ENCODE results near the gene PAX1. TPM values are rescaled to one million over a fixed set of nuclear protein-coding genes. Genes with fewer than 3 reads are reported as not detected.
A peak's percentile ranks its signal among the peaks of the same experiment; 100 is the strongest.

The PAX1 gene
- polyA plus RNA-seq, 3 donors: not detected

DNA sequence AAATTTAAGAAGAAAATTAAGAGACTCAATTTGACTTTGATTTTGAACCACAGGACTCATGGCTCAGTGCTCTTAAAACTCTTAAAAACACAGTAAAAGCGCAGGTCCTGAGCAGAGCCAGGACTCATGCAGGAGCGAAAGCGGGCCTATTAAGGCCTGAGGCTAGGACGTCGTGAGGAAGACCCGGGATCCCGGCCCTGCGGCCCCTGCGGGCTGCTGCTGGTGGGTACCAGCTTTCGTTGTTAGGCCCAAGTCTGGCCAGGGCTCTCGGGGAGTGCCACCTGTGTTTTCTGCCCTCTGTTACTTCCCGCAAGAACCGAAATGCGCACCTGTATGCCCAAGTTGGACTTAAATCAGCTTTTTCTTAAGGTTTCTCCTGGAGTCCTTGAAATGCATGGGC is 3.4 kb upstream of the PAX1 start:
- no peak overlapping the region for H3K4me2 ChIP-seq (replicated peaks; ENCODE audit: extremely low read depth, low read length, poor library complexity, severe bottlenecking)
- no peaks in the 10 kb centered on the region for H4K20me1 ChIP-seq (ENCODE audit: insufficient read depth, low read length)
- H3K4me1 ChIP-seq (ENCODE audit: control insufficient read depth in 1 of 2, insufficient read depth in 2 of 2, low read length in 2 of 2): no peaks in the 10 kb centered on the region
- no peak overlapping the region for H3K9ac ChIP-seq (ENCODE audit: insufficient read depth, low read length, poor library complexity, severe bottlenecking)
- H3K27ac ChIP-seq (ENCODE audit: low read depth in 1 of 2, low read length in 2 of 2): no peak overlapping the region
- Mint-ChIP-seq H3K9me3 (peaks cover 0 to 13% (median 5%) of the 10 kb centered on the region in 7 donors), H3K27ac (no peak overlapping the region), H3K4me3 (peak overlapping the region in 1 of 2 donors; percentile 82), H3K4me1 (peaks cover 7% of the 10 kb centered on the region), H3K27me3 (ENCODE audit: low read depth in 3 of 3) (peaks cover 89 to 95% (median 91%) of the 10 kb centered on the region in 3 donors), H3K36me3 (peaks cover 2 to 3% of the 10 kb centered on the region in 2 donors)
- no peak for DNase-seq
- no peaks in the 10 kb centered on the region for H3K36me3 ChIP-seq (replicated peaks in 1 of 2; ENCODE audit: control insufficient read depth in 1 of 2, insufficient read depth in 2 of 2, low read length in 2 of 2)
- H2AFZ ChIP-seq (ENCODE audit: insufficient read depth, low read depth, low read length, poor library complexity, severe bottlenecking): no peak overlapping the region
- TF ChIP-seq, protein P1, sequence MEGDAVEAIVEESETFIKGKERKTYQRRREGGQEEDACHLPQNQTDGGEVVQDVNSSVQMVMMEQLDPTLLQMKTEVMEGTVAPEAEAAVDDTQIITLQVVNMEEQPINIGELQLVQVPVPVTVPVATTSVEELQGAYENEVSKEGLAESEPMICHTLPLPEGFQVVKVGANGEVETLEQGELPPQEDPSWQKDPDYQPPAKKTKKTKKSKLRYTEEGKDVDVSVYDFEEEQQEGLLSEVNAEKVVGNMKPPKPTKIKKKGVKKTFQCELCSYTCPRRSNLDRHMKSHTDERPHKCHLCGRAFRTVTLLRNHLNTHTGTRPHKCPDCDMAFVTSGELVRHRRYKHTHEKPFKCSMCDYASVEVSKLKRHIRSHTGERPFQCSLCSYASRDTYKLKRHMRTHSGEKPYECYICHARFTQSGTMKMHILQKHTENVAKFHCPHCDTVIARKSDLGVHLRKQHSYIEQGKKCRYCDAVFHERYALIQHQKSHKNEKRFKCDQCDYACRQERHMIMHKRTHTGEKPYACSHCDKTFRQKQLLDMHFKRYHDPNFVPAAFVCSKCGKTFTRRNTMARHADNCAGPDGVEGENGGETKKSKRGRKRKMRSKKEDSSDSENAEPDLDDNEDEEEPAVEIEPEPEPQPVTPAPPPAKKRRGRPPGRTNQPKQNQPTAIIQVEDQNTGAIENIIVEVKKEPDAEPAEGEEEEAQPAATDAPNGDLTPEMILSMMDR (IDR thresholded peaks at IDR 0.05): no peak
- H3K4me3 ChIP-seq (replicated peaks in 1 of 3; ENCODE audit: low read depth in 2 of 3, low read length in 3 of 3): no peak overlapping the region
- H3K27me3 ChIP-seq (ENCODE audit: control insufficient read depth in 2 of 2, insufficient read depth in 2 of 2, low read length in 2 of 2): peaks cover 67 to 95% of the 10 kb centered on the region in 2 donors
- H3K79me2 ChIP-seq (ENCODE audit: insufficient read depth, low read length): no peaks in the 10 kb centered on the region
- peaks cover 0 to 56% of the 10 kb centered on the region in 2 donors for H3K9me3 ChIP-seq (replicated peaks in 1 of 2; ENCODE audit: control insufficient read depth in 1 of 2, insufficient read depth in 1 of 2, low read length in 2 of 2)
- WGBS (ENCODE audit: insufficient coverage): 21% methylated on average over 14 of the region's 14 CpGs
- intact Hi-C loops (cut with micrococcal nuclease): no loop called here

DNA sequence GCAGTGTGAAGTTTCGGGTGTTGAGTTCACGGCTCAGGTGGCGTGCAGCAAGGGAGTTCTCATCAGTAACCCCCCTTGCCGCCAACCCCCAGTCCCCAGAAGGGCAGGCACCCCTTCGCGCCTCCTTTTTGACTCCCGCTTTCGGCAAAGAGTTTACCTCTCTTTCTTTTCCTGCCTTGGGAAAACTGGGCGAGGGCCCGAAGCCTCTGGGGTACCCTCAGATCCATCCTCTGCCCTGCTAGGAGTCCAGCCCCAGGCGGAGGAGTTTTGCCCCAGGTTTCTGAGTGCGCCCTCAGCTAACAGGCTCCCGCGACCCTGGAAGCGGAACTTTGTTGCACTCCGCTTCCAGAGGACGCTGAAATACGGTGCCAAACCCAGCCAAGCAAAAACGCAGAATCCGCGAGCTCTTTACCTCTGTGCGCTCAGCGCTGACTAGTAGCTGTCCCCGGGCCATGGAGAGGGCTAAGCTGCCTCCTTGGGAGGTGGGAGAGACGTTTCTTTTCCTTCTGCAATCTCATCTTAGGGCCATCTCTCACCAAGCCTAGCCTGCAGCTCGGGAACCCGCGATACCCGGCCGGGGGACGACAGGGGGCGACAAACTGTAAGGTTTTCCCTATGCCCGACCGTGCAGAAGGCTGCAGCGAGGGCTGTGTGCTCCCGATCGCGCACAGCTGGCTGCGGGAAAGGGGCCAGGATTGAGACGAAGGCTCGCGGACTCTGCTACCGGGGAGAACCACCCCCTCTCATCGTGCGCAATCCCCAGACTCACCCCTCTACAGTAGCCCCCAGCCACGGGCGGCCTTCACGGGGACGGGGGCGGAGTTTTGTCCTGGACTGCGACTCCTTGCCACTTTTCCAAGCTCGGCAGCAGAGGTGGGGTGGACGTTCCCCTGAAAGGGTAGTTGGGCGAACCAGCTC is 2.7 kb upstream of the PAX1 start:
- H3K4me3 ChIP-seq (replicated peaks in 1 of 3; ENCODE audit: low read depth in 2 of 3, low read length in 3 of 3): no peak overlapping the region
- no peak overlapping the region for H3K27ac ChIP-seq (ENCODE audit: low read depth in 1 of 2, low read length in 2 of 2)
- no peak overlapping the region for H3K27ac Mint-ChIP-seq
- peaks cover 2 to 3% of the 10 kb centered on the region in 2 donors for H3K36me3 Mint-ChIP-seq
- H3K27me3 ChIP-seq (ENCODE audit: control insufficient read depth in 2 of 2, insufficient read depth in 2 of 2, low read length in 2 of 2): peaks cover 71 to 95% of the 10 kb centered on the region in 2 donors
- peaks cover 0 to 13% (median 7%) of the 10 kb centered on the region in 7 donors for H3K9me3 Mint-ChIP-seq
- intact Hi-C loops (cut with micrococcal nuclease): no loop called here
- no peak overlapping the region for H3K9ac ChIP-seq (ENCODE audit: insufficient read depth, low read length, poor library complexity, severe bottlenecking)
- H3K4me1 Mint-ChIP-seq: peaks cover 7% of the 10 kb centered on the region
- H3K27me3 Mint-ChIP-seq (ENCODE audit: low read depth in 3 of 3): peaks cover 96 to 98% (median 96%) of the 10 kb centered on the region in 3 donors
- H3K79me2 ChIP-seq (ENCODE audit: insufficient read depth, low read length): no peaks in the 10 kb centered on the region
- H3K4me1 ChIP-seq (ENCODE audit: control insufficient read depth in 1 of 2, insufficient read depth in 2 of 2, low read length in 2 of 2): no peaks in the 10 kb centered on the region
- 5% methylated on average over 38 of the region's 54 CpGs for WGBS (ENCODE audit: insufficient coverage)
- no peak overlapping the region for H3K4me2 ChIP-seq (replicated peaks; ENCODE audit: extremely low read depth, low read length, poor library complexity, severe bottlenecking)
- no peak for DNase-seq
- TF ChIP-seq, protein P1 (IDR thresholded peaks at IDR 0.05): no peak
- peak overlapping the region in 1 of 2 donors; percentile 82 for H3K4me3 Mint-ChIP-seq
- no peaks in the 10 kb centered on the region for H4K20me1 ChIP-seq (ENCODE audit: insufficient read depth, low read length)
- H3K9me3 ChIP-seq (replicated peaks in 1 of 2; ENCODE audit: control insufficient read depth in 1 of 2, insufficient read depth in 1 of 2, low read length in 2 of 2): peaks cover 0 to 60% of the 10 kb centered on the region in 2 donors
- H2AFZ ChIP-seq (ENCODE audit: insufficient read depth, low read depth, low read length, poor library complexity, severe bottlenecking): no peak overlapping the region
- no peaks in the 10 kb centered on the region for H3K36me3 ChIP-seq (replicated peaks in 1 of 2; ENCODE audit: control insufficient read depth in 1 of 2, insufficient read depth in 2 of 2, low read length in 2 of 2)
